Right lung (tissue), 10 donors: ENCODE results near the gene KIN. TPM values are rescaled to one million over a fixed set of nuclear protein-coding genes. Genes with fewer than 3 reads are reported as not detected.
A peak's percentile ranks its signal among the peaks of the same experiment; 100 is the strongest.
"Not testable (repeated sequence)": the region's sequence is repeated elsewhere in the genome, so short reads cannot be mapped to it uniquely, and the experiment has no call there.

Source experiments
- DNase-seq, 2 donors: peaks; one replicate each; pipeline ENCODE4 v3.0.0-alpha.2; 2013
- long read RNA-seq, 8 donors: transcript quantifications; one replicate each; lab custom pipeline, GENCODE V29; 2026
- polyA plus RNA-seq, 5 donors: library from polyadenylated mRNA; unstranded; fragments of 120-200 nt; gene quantifications; one replicate each; pipeline versions ENCODE4 v1.2.1 to v1.2.3, GENCODE V29; 2013; ENCODE audit warnings: inconsistent platforms in 1 of 5, low replicate concordance in 1 of 5; ENCODE audit not compliant: insufficient read length in 5 of 5, insufficient read depth in 1 of 5

The KIN gene
- polyA plus RNA-seq = 10 to 100 TPM; 18.1 to 25.2 (median 23.0) TPM
- long read RNA-seq, donor 1, full-length matches to known transcripts = 4 of 1,213 reads
- long read RNA-seq, donor 1, partial matches to known transcripts = 1,042 of 1,213 reads
- long read RNA-seq, donor 1, other reads (novel, unspliced or antisense) = 167 of 1,213 reads
- long read RNA-seq, donor 2, full-length matches to known transcripts = 6 of 6 reads
- long read RNA-seq, donor 2, partial matches to known transcripts = 0 of 6 reads
- long read RNA-seq, donor 2, other reads (novel, unspliced or antisense) = 0 of 6 reads
- long read RNA-seq, donor 3, full-length matches to known transcripts = 1 of 1 reads
- long read RNA-seq, donor 3, partial matches to known transcripts = 0 of 1 reads
- long read RNA-seq, donor 3, other reads (novel, unspliced or antisense) = 0 of 1 reads
- long read RNA-seq, donor 4, full-length matches to known transcripts = 3 of 3 reads
- long read RNA-seq, donor 4, partial matches to known transcripts = 0 of 3 reads
- long read RNA-seq, donor 4, other reads (novel, unspliced or antisense) = 0 of 3 reads
- long read RNA-seq, donor 5, full-length matches to known transcripts = 4 of 11 reads
- long read RNA-seq, donor 5, partial matches to known transcripts = 7 of 11 reads
- long read RNA-seq, donor 5, other reads (novel, unspliced or antisense) = 0 of 11 reads
- long read RNA-seq, donor 6, full-length matches to known transcripts = 7 of 7 reads
- long read RNA-seq, donor 6, partial matches to known transcripts = 0 of 7 reads
- long read RNA-seq, donor 6, other reads (novel, unspliced or antisense) = 0 of 7 reads
- long read RNA-seq, donor 7, full-length matches to known transcripts = 4 of 677 reads
- long read RNA-seq, donor 7, partial matches to known transcripts = 308 of 677 reads
- long read RNA-seq, donor 7, other reads (novel, unspliced or antisense) = 365 of 677 reads
- long read RNA-seq, donor 8, full-length matches to known transcripts = 2 of 2 reads
- long read RNA-seq, donor 8, partial matches to known transcripts = 0 of 2 reads
- long read RNA-seq, donor 8, other reads (novel, unspliced or antisense) = 0 of 2 reads

DNA sequence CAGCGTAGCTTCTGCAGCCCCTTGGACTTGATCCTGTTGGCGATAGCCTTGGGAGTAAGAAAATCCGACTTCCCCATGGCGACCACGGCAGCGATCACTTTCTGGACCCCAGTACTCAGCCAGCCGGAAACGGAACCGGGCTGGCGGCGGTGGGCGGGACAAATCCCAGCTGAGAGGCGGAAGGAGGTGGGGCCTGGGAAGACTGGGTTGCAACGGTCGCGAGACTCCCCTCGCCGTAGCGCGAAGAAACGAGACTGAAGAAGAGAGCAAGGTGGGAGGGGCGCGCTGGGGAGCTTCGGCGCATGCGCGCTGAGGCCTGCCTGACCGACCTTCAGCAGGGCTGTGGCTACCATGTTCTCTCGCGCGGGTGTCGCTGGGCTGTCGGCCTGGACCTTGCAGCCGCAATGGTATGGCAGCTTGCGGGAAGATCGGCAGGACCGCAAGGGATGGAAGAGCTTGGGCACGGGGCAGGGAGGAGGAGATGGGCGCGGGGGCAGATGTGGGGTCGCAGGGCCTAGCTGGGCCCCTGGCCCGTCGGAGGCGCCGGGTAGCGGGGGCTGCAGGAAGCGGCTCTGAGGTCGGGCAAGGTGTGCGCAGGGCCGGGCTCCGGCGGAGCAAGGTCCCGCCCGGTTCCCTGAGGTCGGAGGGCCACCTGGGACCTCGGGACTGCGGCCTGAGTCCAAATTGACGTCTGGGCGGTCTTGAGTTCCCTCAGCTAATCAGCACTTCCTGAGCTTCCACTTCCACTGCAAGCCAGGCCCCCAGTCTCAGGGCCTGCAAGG is at the start of gene KIN, which contains the start of gene ATP5F1C:
TSS of gene KIN (minus strand) at position 137 of the 782 bp plus-strand sequence. CDS start at position 77, 60 bp downstream.
TSS of gene ATP5F1C (plus strand) at position 321 of the 782 bp plus-strand sequence. CDS start at position 352, 31 bp downstream.
- DNase-seq = peak; percentile 97 to 98

DNA sequence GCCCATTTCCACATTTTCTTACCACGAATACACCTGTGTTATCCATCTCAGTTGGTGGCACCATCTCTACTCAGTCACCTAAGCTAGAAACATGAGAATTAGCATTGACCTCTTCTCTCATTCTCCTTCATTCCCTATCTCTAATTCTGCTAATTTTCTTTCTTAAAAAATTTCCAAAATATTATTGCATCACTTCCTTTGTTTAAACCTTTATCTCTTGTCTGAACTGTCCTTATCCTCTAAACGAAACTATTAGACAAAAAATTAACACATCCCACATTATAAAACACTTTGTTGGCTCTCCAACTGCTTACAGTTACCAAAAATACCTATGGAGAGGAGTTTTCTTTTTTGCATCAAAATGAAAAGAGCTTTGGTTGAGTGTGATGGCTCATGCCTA is 48.8 kb upstream of the KIN start:
- no peak for DNase-seq

DNA sequence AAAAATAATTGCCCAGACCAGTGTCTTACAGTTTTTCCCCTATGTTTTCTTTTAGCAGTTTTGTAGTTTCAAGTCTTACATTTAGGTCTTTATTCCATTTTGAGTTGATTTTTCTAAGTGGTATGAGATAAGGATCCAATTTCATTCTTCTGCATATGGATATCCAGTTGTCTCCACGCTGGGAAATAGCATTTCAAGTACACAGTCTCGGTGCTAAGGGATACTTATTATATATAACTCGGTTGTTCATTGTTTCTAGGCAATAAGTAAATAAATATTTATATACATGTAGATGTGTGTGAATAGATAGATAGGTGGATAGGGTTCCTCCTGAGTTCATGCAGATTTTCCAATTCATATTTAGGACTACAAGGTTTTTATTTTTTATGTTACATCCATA is 46.5 kb upstream of the KIN start:
- DNase-seq = no peak

GRCh38 chr10:7833210-7833609 is 45.4 kb upstream of the KIN start:
- DNase-seq = no peak

GRCh38 chr10:7832060-7832459 is 44.3 kb upstream of the KIN start:
- no peak for DNase-seq

DNA sequence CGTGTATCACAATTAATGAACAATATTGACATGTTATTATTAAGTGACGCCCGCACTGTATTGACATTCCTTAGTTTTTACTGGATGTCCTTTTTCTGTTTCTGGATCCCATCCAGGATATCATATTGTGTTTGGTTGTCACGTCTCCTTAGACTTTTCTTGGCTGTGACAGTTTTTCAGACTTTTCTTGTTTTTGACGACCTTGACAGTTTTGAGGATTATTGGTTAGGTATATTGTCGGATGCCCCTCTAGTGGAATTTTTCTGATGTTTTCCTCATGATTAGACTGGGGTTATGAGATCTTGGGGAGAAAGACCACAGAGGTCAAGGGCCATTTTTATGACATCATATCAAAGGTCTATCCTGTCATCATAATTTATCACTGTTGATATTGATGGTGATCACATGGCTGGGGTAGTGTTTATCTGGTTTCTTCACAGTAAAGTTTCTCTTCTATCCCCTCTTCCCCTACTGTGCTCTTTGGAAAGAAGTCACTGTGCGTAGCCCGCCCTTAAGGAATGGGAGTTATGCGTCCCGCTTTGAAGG is 41.6 kb upstream of the KIN start:
- no peak for DNase-seq

GRCh38 chr10:7826971-7827370 is 39.2 kb upstream of the KIN start:
- no peak for DNase-seq

DNA sequence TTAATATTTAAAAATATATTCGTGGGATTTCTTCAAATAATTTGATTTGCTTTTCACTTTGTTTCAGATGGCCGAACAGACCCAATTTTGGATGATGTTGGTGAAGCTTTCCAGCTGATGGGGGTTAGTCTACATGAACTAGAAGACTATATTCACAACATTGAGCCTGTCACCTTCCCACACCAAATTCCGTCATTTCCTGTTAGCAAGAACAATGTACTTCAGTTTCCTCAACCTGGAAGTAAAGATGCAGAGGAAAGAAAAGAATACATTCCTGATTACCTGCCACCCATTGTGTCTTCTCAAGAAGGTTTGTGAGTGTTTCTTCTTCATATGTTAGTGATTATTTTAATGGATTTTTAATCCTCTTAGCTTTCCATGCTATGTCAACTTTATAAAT is 36.5 kb upstream of the KIN start:
- no peak for DNase-seq

GRCh38 chr10:7819121-7819460 is 31.3 kb upstream of the KIN start:
- peak in 1 of 2 donors; percentile 15 for DNase-seq

DNA sequence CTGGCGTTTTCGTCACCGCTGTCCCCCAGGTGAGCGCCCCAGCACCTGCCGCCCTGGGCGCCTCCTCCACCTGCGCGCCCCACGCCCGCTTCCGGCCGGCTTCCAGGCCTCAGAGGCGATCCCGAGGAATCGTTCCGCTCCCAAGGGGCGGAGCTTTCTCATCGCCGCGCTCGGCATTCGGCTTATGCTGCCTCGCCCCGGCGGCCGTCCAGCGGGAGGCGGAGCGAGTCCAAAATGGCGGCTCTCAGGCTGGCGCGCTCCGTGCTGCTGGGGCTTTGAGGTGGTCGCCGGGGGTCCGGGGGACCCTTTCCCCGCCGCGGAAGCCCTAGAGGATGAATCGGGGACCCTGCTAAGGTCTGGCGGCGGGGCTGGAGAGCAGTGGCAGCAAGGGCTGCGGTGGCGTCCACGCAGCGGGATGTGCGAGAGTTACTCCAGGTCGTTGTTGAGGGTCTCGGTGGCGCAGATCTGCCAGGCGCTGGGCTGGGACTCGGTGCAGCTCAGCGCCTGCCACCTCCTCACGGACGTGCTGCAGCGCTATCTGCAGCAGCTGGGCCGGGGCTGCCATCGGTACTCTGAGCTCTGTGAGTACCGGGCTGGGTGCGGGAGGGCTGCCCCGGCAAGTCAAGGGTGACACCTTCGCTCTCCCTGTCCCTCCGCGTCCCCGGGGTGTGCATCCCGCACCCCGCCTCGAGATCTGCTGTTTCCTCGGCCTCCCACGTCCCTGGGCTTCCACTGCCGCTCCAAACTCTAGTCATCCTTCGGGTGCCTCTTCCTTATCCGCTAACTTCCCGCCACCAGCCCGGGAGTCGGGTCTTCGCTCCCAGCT is 30.7 kb upstream of the KIN start, which contains the start of gene TAF3:
TSS of gene TAF3 (plus strand) at position 211 of the 826 bp plus-strand sequence. CDS start at position 416, 205 bp downstream.
- peak; percentile 87 to 88 for DNase-seq

DNA sequence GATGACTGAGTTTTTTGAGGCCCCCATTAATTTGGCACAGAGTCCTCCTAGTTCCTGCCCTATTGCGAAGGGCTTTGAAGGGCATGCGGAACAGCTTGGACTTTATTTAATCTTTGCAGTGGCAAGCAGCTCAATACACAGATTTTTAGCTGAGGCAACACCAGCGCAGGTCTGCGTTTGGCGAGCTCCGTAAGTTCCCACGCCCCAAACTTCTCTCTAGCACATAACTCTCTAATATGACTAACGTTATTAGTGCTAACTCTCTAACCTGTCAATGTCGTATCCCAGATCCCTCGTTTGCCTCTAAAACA is 30.1 kb upstream of the KIN start:
- no peak for DNase-seq

GRCh38 chr10:7817576-7817975 is 29.8 kb upstream of the KIN start:
- no peak for DNase-seq

- no peak for DNase-seq
Measured at GRCh38 chr10:7813481-7813880, 25.7 kb upstream of the KIN start.

DNA sequence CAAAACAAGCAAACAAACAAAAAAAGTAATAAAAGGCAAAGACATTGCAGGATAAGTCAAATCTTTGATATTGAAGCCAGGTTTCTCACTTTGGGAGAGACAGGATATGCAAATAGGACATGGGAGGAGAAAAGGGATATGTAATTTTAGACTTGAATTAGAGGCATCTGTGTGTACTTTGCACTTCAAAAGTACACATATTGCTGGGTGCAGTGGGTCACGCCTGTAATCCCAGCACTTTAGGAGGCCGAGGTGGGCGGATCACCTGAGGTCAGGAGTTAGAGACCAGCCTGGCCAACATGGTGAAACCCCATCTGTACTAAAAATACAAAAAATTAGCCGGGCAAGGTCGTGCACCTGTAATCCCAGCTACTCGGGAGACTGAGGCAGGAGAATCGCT is 23.9 kb upstream of the KIN start:
- DNase-seq = not testable (repeated sequence)

DNA sequence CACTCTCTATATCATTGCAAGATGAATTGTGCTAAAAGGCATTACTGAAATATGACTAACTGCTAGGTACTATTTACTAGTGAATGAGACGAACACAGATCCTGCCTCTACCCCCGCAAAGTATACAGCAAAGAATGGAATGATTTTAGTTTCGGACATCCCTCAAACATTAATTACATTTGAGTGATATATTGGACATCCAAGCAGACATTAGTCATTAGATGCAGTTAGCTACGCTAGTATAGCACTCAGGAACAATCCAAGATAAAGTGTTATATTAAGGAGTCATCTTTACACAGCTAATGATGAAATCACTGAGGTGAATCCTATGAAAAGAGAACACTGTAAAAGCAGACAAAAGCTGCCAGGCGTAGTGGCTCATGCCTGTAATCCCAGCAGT is 23.2 kb upstream of the KIN start:
- DNase-seq = no peak

- DNase-seq = no peak
Measured at GRCh38 chr10:7810443-7810842, 22.6 kb upstream of the KIN start.

DNA sequence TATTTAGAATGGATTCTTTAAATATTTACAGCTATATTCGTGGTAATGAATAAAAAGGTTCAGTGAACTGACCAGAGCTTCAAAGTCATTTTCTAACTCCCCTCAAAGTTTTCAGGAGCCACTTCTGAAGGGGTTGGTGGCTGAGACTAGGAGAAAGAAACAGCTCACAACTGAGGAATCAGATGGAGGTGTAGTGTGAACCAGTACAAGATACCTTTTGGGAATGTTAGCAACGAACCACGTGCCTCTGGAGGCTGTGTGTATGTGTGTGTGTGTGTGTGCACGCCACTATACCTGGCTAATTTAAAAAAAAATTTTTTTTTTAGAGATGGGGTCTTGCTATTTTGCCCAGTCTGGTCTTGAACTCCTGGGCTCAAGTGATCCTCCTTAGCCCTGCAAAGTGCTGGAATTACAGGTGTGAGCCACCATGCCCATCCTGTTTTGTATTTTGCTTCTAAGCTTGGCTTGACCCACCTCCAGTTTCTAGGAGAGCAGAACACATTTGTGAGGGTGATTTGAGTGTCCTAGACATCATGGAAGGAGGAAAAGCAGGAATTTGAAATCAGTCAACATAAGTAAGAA is 21.0 kb upstream of the KIN start:
- DNase-seq = no peak

DNA sequence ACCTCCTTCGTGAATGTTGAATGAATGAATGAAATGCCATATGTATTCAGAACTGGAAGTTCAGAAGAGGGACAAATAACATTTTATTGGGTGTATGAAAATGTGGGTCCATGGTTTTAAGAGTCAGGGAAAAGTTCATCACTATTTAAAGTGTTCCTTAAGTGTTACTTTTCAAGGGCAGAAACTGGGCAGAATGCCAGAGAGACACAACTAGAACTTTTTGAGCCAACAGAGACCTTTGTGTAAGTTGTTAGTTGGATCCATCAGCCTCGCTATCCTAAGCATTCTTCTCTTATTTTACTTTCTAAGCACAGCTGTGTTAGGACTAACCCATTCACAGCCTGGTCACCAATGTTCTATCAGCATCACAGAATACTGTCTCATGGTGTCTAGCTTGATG is 16.9 kb upstream of the KIN start:
- no peak for DNase-seq

GRCh38 chr10:7804216-7804615 is 16.4 kb upstream of the KIN start:
- no peak for DNase-seq

- DNase-seq = no peak
Measured at GRCh38 chr10:7802606-7803005, 14.8 kb upstream of the KIN start.
